ENCODE results near the gene EIF4A2. TPM values are rescaled to one million over a fixed set of nuclear protein-coding genes. Genes with fewer than 3 reads are reported as not detected.
"Not testable (repeated sequence)": the region's sequence is repeated elsewhere in the genome, so short reads cannot be mapped to it uniquely, and the experiment has no call there.

The EIF4A2 gene
- polyA plus RNA-seq, 1 of the 3 experiments (the other 2 are of a cell fraction) = 270 TPM

DNA sequence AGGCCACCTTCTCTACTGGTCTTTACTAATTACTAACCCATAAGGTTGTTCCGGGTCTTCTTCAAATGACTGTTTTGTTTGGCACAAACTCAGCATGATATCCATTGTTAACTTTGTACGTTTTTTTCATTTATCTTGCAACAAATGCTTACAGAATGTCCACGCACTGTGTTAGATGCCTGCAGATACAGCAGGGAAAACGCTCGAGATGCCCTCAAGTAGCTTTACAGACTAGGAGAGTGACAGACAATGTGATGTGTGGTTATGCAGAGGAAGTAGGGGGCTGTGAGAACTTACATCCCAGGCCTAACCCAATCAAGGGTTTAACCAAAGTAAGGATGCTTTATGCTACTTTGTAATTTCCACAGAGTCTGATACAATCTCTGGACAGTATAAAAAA lies 23.9 kb downstream of the EIF4A2 start (continued):
- no peak for TF ChIP-seq TCF12 (IDR thresholded peaks at IDR 0.05)
- no peak for TF ChIP-seq CTCF (IDR thresholded peaks at IDR 0.05)
- no peak for TF ChIP-seq RFX5 (IDR thresholded peaks at IDR 0.05; ENCODE audit: low read length)
- no peak for TF ChIP-seq CHD2 (IDR thresholded peaks at IDR 0.05; ENCODE audit: low read length, partially characterized antibody)
- no peak for TF ChIP-seq FOXM1 (IDR thresholded peaks at IDR 0.05; ENCODE audit: low read depth)
- no peak for TF ChIP-seq RXRA (IDR thresholded peaks at IDR 0.05; ENCODE audit: borderline replicate concordance, low read depth)
- TF ChIP-seq, protein P1, sequence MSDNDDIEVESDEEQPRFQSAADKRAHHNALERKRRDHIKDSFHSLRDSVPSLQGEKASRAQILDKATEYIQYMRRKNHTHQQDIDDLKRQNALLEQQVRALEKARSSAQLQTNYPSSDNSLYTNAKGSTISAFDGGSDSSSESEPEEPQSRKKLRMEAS (IDR thresholded peaks at IDR 0.05; ENCODE audit: low read depth) = no peak
- no peak for TF ChIP-seq EZH2phosphoT487 (IDR thresholded peaks at IDR 0.05; ENCODE audit: borderline replicate concordance, low read depth)

- Histone ChIP-seq H3K79me2 (ENCODE audit: insufficient read depth) (peaks cover 8% of the 10 kb centered on the region), H3K9me3 (no peaks in the 10 kb centered on the region), H3K4me2 (no peak overlapping the region), H3K36me3 (replicated peaks in 1 of 2; ENCODE audit: control insufficient read depth in 1 of 2, insufficient read depth in 2 of 2, low read length in 1 of 2) (no peaks in the 10 kb centered on the region), H3K27ac (ENCODE audit: low read depth in 2 of 2, low read length in 1 of 2) (no peak overlapping the region), H3K4me3 (ENCODE audit: low read depth in 2 of 2, low read length in 1 of 2) (no peak overlapping the region), H4K20me1 (ENCODE audit: insufficient read depth) (no peaks in the 10 kb centered on the region), H3F3A (replicated peaks; ENCODE audit: insufficient read depth) (peaks cover 4% of the 10 kb centered on the region), H3K9me2 (no peaks in the 10 kb centered on the region), H3K9ac (no peak overlapping the region), H3K27me3 (ENCODE audit: insufficient read depth) (no peaks in the 10 kb centered on the region), H2AFZ (ENCODE audit: low read depth) (no peak overlapping the region), H3K4me1 (ENCODE audit: control insufficient read depth in 1 of 2, insufficient read depth in 2 of 2, low read depth in 1 of 2, low read length in 1 of 2) (peaks cover 1 to 9% of the 10 kb centered on the region in 2 experiments; a peak in 2 of 4 replicates)
- 58% methylated on average over 5 of the region's 5 CpGs for WGBS (ENCODE audit: low lambda C conversion rate)
- TF ChIP-seq, protein P2, sequence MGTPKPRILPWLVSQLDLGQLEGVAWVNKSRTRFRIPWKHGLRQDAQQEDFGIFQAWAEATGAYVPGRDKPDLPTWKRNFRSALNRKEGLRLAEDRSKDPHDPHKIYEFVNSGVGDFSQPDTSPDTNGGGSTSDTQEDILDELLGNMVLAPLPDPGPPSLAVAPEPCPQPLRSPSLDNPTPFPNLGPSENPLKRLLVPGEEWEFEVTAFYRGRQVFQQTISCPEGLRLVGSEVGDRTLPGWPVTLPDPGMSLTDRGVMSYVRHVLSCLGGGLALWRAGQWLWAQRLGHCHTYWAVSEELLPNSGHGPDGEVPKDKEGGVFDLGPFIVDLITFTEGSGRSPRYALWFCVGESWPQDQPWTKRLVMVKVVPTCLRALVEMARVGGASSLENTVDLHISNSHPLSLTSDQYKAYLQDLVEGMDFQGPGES (IDR thresholded peaks at IDR 0.05; ENCODE audit: low read depth, low read length) = no peak
- TF ChIP-seq JUND (IDR thresholded peaks at IDR 0.05) (no peak), TAF1 (IDR thresholded peaks at IDR 0.05; ENCODE audit: borderline replicate concordance, low read depth, low read length) (no peak), RXRA (IDR thresholded peaks at IDR 0.05; ENCODE audit: borderline replicate concordance, low read depth) (no peak), GATA2 (CRISPR knock-in tag; IDR thresholded peaks at IDR 0.05) (no peak), YY1 (IDR thresholded peaks at IDR 0.05; ENCODE audit: low read depth) (no peak), SMC3 (IDR thresholded peaks at IDR 0.05; ENCODE audit: low read depth, low read length) (no peak), RFX5 (IDR thresholded peaks at IDR 0.05; ENCODE audit: low read length) (no peak), TEAD4 (IDR thresholded peaks at IDR 0.05; ENCODE audit: borderline replicate concordance, insufficient read depth) (no peak), SIN3A (IDR thresholded peaks at IDR 0.05; ENCODE audit: borderline replicate concordance, low read depth, low read length) (no peak), MEF2A (IDR thresholded peaks at IDR 0.05; ENCODE audit: borderline replicate concordance, low read depth) (no peak)
- TF ChIP-seq, protein P3, sequence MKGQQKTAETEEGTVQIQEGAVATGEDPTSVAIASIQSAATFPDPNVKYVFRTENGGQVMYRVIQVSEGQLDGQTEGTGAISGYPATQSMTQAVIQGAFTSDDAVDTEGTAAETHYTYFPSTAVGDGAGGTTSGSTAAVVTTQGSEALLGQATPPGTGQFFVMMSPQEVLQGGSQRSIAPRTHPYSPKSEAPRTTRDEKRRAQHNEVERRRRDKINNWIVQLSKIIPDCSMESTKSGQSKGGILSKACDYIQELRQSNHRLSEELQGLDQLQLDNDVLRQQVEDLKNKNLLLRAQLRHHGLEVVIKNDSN (IDR thresholded peaks at IDR 0.05; ENCODE audit: borderline replicate concordance, low read depth) = no peak
- TF ChIP-seq, protein P4, sequence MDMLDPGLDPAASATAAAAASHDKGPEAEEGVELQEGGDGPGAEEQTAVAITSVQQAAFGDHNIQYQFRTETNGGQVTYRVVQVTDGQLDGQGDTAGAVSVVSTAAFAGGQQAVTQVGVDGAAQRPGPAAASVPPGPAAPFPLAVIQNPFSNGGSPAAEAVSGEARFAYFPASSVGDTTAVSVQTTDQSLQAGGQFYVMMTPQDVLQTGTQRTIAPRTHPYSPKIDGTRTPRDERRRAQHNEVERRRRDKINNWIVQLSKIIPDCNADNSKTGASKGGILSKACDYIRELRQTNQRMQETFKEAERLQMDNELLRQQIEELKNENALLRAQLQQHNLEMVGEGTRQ (IDR thresholded peaks at IDR 0.05; ENCODE audit: borderline replicate concordance, low read depth, low read length) = no peak
- ChIA-PET CTCF (interaction anchor here (1.0 kb wide), 1 partner anchor 194 kb away, joined by 3 read pairs; no protein-coding TSS in a partner anchor), POLR2A (no interaction called here)
- no peak for DNase-seq
These were observed 27.1 kb downstream of the EIF4A2 start for GRCh38 chr3:186810336-186810996.

- H3K9me2 ChIP-seq; POLR2A ChIA-PET; H3K4me1 ChIP-seq (ENCODE audit: control insufficient read depth in 1 of 2, insufficient read depth in 2 of 2, low read depth in 1 of 2, low read length in 1 of 2); H3K4me3 ChIP-seq (ENCODE audit: low read depth in 2 of 2, low read length in 1 of 2); H3K9ac ChIP-seq; H4K20me1 ChIP-seq (ENCODE audit: insufficient read depth); H3K9me3 ChIP-seq; H3K36me3 ChIP-seq (replicated peaks in 1 of 2; ENCODE audit: control insufficient read depth in 1 of 2, insufficient read depth in 2 of 2, low read length in 1 of 2); H2AFZ ChIP-seq (ENCODE audit: low read depth); DNase-seq; H3K27me3 ChIP-seq (ENCODE audit: insufficient read depth); H3K79me2 ChIP-seq (ENCODE audit: insufficient read depth); H3K27ac ChIP-seq (ENCODE audit: low read depth in 2 of 2, low read length in 1 of 2); H3K4me2 ChIP-seq; CTCF ChIA-PET; H3F3A ChIP-seq (replicated peaks; ENCODE audit: insufficient read depth): not testable (repeated sequence)
- 91% methylated on average over 10 of the region's 29 CpGs for WGBS (ENCODE audit: low lambda C conversion rate)
These were observed 27.9 kb downstream of the EIF4A2 start for GRCh38 chr3:186811313-186811712.
